K562 (cell line): ENCODE results near the gene PARD3. TPM values are rescaled to one million over a fixed set of nuclear protein-coding genes. Genes with fewer than 3 reads are reported as not detected.

ENCODE experiments used
- ATAC-seq: fragments of 200-7000 bp; cut with Tn5 transposase; 3 replicates; pipeline ENCODE4 v1.9.1; 2020; ENCODE audit warnings: moderate library complexity
- BruUV-seq: library from RNA; stranded (reverse); fragments of 400-500 nt; replicated peaks from 2 replicates; lab custom pipeline; 2021; lab: Mats Ljungman, UMichigan
- CTCF ChIA-PET: fragments of 300-600 bp; formaldehyde crosslinking; extraction: SDS; loops from one replicate; lab custom pipeline; 2021; ENCODE audit warnings: low intra/inter-chr PET ratio; lab: Yijun Ruan, JAX
- POLR2A ChIA-PET: fragments of 300-600, 350-650 bp; sonication (Branson Sonifier 250); formaldehyde crosslinking; extraction: SDS; loops from one replicate; lab custom pipeline; 2021; ENCODE audit warnings: antibody characterized with exemption, inconsistent platforms; lab: Yijun Ruan, JAX
- DNase-seq, 4 experiments: peaks; one replicate each; pipeline versions ENCODE4 v3.0.0 to v3.0.0-alpha.2; 2011 to 2018; ENCODE audit warnings: low spot score in 3 of 4, mixed read lengths in 3 of 4; ENCODE audit errors: extremely low read depth in 1 of 4
- FAIRE-seq: peaks from 2 replicates; lab custom pipeline; 2011; peaks lifted over from hg19 to GRCh38; lab: Jason Lieb, UNC
- H2AFZ ChIP-seq: 2 replicates; pipeline ENCODE4 v1.6.0; 2011; ENCODE audit warnings: low read depth, low read length, control low read depth, inconsistent platforms
- H3K27ac ChIP-seq: fragments of 200-600 bp; 3 replicates; pipeline ENCODE4 v1.8.0; 2011; ENCODE audit warnings: low read depth, mild to moderate bottlenecking, control low read depth, inconsistent platforms, low read length, moderate library complexity, mixed read lengths; ENCODE audit errors: extremely low read depth
- H3K27me3 ChIP-seq, 2 experiments: fragments of 300-600 bp in 1 of 2; 2 replicates in 1 of 2; 3 replicates in 1 of 2; pipeline versions ENCODE4 v1.6.0 to v1.8.0; 2011; ENCODE audit warnings: inconsistent platforms in 2 of 2, low read length in 2 of 2, mild to moderate bottlenecking in 1 of 2, mixed read lengths in 1 of 2, moderate library complexity in 1 of 2; ENCODE audit not compliant: control insufficient read depth in 2 of 2, insufficient read depth in 2 of 2
- H3K36me3 ChIP-seq: fragments of 300-600 bp; 3 replicates; pipeline ENCODE4 v1.8.0; 2011; ENCODE audit warnings: mild to moderate bottlenecking, low read length, inconsistent platforms; ENCODE audit not compliant: control insufficient read depth, insufficient read depth
- H3K4me1 ChIP-seq, 2 experiments: fragments of 200-600 bp in 1 of 2; replicated peaks in 1 of 2; 2 replicates in 1 of 2; 3 replicates in 1 of 2; pipeline versions ENCODE4 v1.5.1 to v1.8.0; 2011; ENCODE audit warnings: inconsistent platforms in 2 of 2, low read length in 2 of 2, mild to moderate bottlenecking in 1 of 2, mixed read lengths in 1 of 2, moderate library complexity in 1 of 2; ENCODE audit not compliant: control insufficient read depth in 2 of 2, insufficient read depth in 2 of 2
- H3K4me2 ChIP-seq: 2 replicates; pipeline ENCODE4 v1.6.1; 2011; ENCODE audit warnings: low read length, control low read depth, inconsistent platforms, mixed read lengths; ENCODE audit not compliant: insufficient read depth
- H3K4me3 ChIP-seq: fragments of 200-600 bp; sonication (generic), shearing (Covaris generic); 2 replicates; pipeline ENCODE4 v1.5.1; 2016; ENCODE audit warnings: control low read depth, inconsistent platforms
- H3K79me2 ChIP-seq: fragments of 200-600 bp; 3 replicates; pipeline ENCODE4 v1.8.0; 2011; ENCODE audit warnings: low read length, inconsistent platforms; ENCODE audit not compliant: control insufficient read depth, insufficient read depth
- H3K9ac ChIP-seq, 2 experiments: 2 replicates each; pipeline versions ENCODE4 v1.6.0 to v1.6.1; 2011; ENCODE audit warnings: low read depth in 2 of 2, low read length in 2 of 2, control low read depth in 1 of 2, inconsistent platforms in 1 of 2, mild to moderate bottlenecking in 1 of 2, mixed read lengths in 1 of 2; ENCODE audit not compliant: insufficient read depth in 1 of 2
- H3K9me1 ChIP-seq: one replicate; pipeline ENCODE4 v1.6.0; 2011; ENCODE audit warnings: inconsistent platforms, mild to moderate bottlenecking, low read length, moderate library complexity; ENCODE audit not compliant: control insufficient read depth, insufficient read depth
- H3K9me3 ChIP-seq: replicated peaks from 2 replicates; pipeline ENCODE4 v1.5.1; 2011; ENCODE audit warnings: low read depth, low read length, inconsistent platforms; ENCODE audit not compliant: control insufficient read depth, insufficient read depth
- H4K20me1 ChIP-seq: replicated peaks from 2 replicates; pipeline ENCODE4 v1.6.1; 2011; ENCODE audit warnings: low read length, inconsistent platforms, mixed read lengths; ENCODE audit not compliant: control insufficient read depth, insufficient read depth
- CBFA2T3 ChIP-seq: fragments of 450-650 bp; IDR thresholded peaks from 2 replicates; pipeline ENCODE4 v1.6.1; 2017
- DPF2 ChIP-seq: fragments of 450-650 bp; IDR thresholded peaks from 2 replicates; pipeline ENCODE4 v1.6.1; 2016
- GATA2 ChIP-seq: sonication (generic); formaldehyde crosslinking; IDR thresholded peaks from 2 replicates; pipeline ENCODE4 v1.4.0; 2020; ENCODE audit warnings: mild to moderate bottlenecking, missing genetic modification reagents
- MTA1 ChIP-seq: fragments of 450-650 bp; IDR thresholded peaks from 2 replicates; pipeline ENCODE4 v1.6.1; 2017; ENCODE audit warnings: borderline replicate concordance
- NCOR1 ChIP-seq: fragments of 450-650 bp; IDR thresholded peaks from 2 replicates; pipeline ENCODE4 v1.6.1; 2016; ENCODE audit warnings: mild to moderate bottlenecking, moderate library complexity
- NFIC ChIP-seq: fragments of 450-650 bp; IDR thresholded peaks from 2 replicates; pipeline ENCODE4 v1.6.1; 2017; ENCODE audit warnings: mild to moderate bottlenecking, inconsistent platforms
- RBM39 ChIP-seq: fragments of 200-400 bp; formaldehyde crosslinking; optimal IDR thresholded peaks from 2 replicates; pipeline ENCODE3; 2018; ENCODE audit warnings: low read depth, low read length
- SMARCA4 ChIP-seq: fragments of 450-650 bp; IDR thresholded peaks from 2 replicates; pipeline ENCODE4 v1.6.1; 2016
- TAL1 ChIP-seq: fragments of 450-650 bp; IDR thresholded peaks from 2 replicates; pipeline ENCODE4 v1.6.1; 2016; ENCODE audit warnings: mild to moderate bottlenecking
- TCF3 ChIP-seq: sonication (generic); formaldehyde crosslinking; IDR thresholded peaks from 2 replicates; pipeline ENCODE4 v1.4.0; 2020; ENCODE audit warnings: mild to moderate bottlenecking, missing genetic modification reagents
- TEAD4 ChIP-seq, 2 experiments: sonication (generic) in 1 of 2; formaldehyde crosslinking in 1 of 2; IDR thresholded peaks; 2 replicates each; pipeline versions ENCODE4 v1.6.1 to v1.8.0; 2012 to 2022; ENCODE audit warnings: borderline replicate concordance in 1 of 2, inconsistent platforms in 1 of 2, low read length in 1 of 2, mild to moderate bottlenecking in 1 of 2, missing genetic modification reagents in 1 of 2
- TRIM24 ChIP-seq, 2 experiments: fragments of 450-650 bp; IDR thresholded peaks; 2 replicates each; pipeline ENCODE4 v1.6.1; 2016
- U2AF1 ChIP-seq: fragments of 200-400 bp; formaldehyde crosslinking; optimal IDR thresholded peaks from 2 replicates; pipeline ENCODE3; 2017; ENCODE audit warnings: mild to moderate bottlenecking, low read depth, low read length, moderate library complexity
- ZBTB33 ChIP-seq: sonication (generic); formaldehyde crosslinking; IDR thresholded peaks from 2 replicates; pipeline ENCODE4 v1.8.1; 2023; ENCODE audit warnings: mild to moderate bottlenecking, missing genetic modification reagents
- ZBTB7A ChIP-seq: IDR thresholded peaks from 2 replicates; pipeline ENCODE4 v1.6.1; 2011; ENCODE audit warnings: low read depth, mild to moderate bottlenecking, low read length, moderate library complexity, borderline replicate concordance; ENCODE audit not compliant: control insufficient read depth
- ZNF316 ChIP-seq: fragments of 450-650 bp; IDR thresholded peaks from 2 replicates; pipeline ENCODE4 v1.6.1; 2016
- WGBS: fragments of 100-300 bp; shearing (Covaris generic); methylation state at CpG from one replicate; pipeline ENCODE4 v1.1.6; 2016; ENCODE audit warnings: low coverage, mixed read lengths; ENCODE audit not compliant: insufficient coverage; ENCODE audit errors: missing lambda C conversion rate; 5-methylcytosine and 5-hydroxymethylcytosine counted together
- in situ Hi-C: fragments of 300-500 bp; cut with MboI; formaldehyde crosslinking; loops from 4 replicates; pipeline ENCODE4 v1.15.0; 2018; ENCODE audit warnings: inconsistent platforms, mixed read lengths
- intact Hi-C: fragments of 100-400 bp; cut with micrococcal nuclease; formaldehyde crosslinking; loops from 2 replicates; pipeline ENCODE4 v1.14.2; 2022
- polyA plus RNA-seq, 8 experiments: library from polyadenylated mRNA; depleted of rRNA in 4 of 8; stranded (reverse) in 5 of 8; unstranded in 3 of 8; fragments of >200 nt; fragmentation: Nextera tagmentation in 2 of 8; fragmentation: Illumina TruSeq in 1 of 8; extraction: Ambion mirVana in 2 of 8; extraction: Trizol in 1 of 8; gene quantifications; 2 replicates each; pipeline versions ENCODE4 v1.2.1 to v1.2.3, GENCODE V29; 2011 to 2014; ENCODE audit warnings: inconsistent platforms in 1 of 8, missing spikeins in 1 of 8
- total RNA-seq, 7 experiments: library from RNA; depleted of rRNA in 6 of 7; stranded (reverse); fragments of >200 nt in 6 of 7; fragmentation: Illumina TruSeq in 2 of 7; extraction: Trizol in 2 of 7; gene quantifications; 2 replicates each; pipeline versions ENCODE4 v1.2.1 to v1.2.3, GENCODE V29; 2011 to 2021; ENCODE audit warnings: low replicate concordance in 1 of 7

The PARD3 gene
- total and polyA plus RNA-seq, 9 of the 15 experiments (the other 6 are each of a cell fraction or from before 2014, with no cell fraction given) = 2.7 to 11.7 (median 7.7) TPM

GRCh38 chr10:34771106-34771505, 44.0 kb downstream of the PARD3 start:
- in situ Hi-C loops = no loop called here
- Histone ChIP-seq H3K27ac (no peak overlapping the region), H3K36me3 (no peaks in the 10 kb centered on the region), H3K27me3 (peaks cover 0 to 6% of the 10 kb centered on the region in 2 experiments; a peak in 2 of 5 replicates), H3K4me3 (no peak overlapping the region), H3K9ac (no peak overlapping the region), H3K4me1 (peaks cover 0 to 3% of the 10 kb centered on the region in 2 experiments; a peak in 3 of 5 replicates), H3K9me1 (no peaks in the 10 kb centered on the region), H3K9me3 (no peaks in the 10 kb centered on the region), H2AFZ (no peak overlapping the region), H3K4me2 (no peak overlapping the region), H4K20me1 (no peaks in the 10 kb centered on the region), H3K79me2 (no peaks in the 10 kb centered on the region)
- DNase-seq (no peak), ATAC-seq (no peak), FAIRE-seq (no peak)
- intact Hi-C loops = no loop called here
- ChIA-PET POLR2A (no interaction called here), CTCF (no interaction called here)
- TF ChIP-seq RBM39 = no peak
- TF ChIP-seq TRIM24 (IDR thresholded peaks at IDR 0.05) = no peak
- BruUV-seq = no TSS peak
- 20% methylated on average over 3 of the region's 3 CpGs for WGBS

- H3K4me3 ChIP-seq = no peak overlapping the region
- no peak overlapping the region for H2AFZ ChIP-seq
- no peak overlapping the region for H3K27ac ChIP-seq
- H4K20me1 ChIP-seq = 0 out of 2 replicates have a peak, but pooled peaks cover 2% of the 10 kb centered on the region
- H3K79me2 ChIP-seq = no peaks in the 10 kb centered on the region
- no TSS peak for BruUV-seq
- ChIA-PET POLR2A (no interaction called here), CTCF (no interaction called here)
- FAIRE-seq (peak; percentile 48), ATAC-seq (peak; percentile 62), DNase-seq (peak in 2 of 4 experiments; percentile 49 to 59)
- H3K27me3 ChIP-seq = peaks cover 0 to 6% of the 10 kb centered on the region in 2 experiments; a peak in 2 of 5 replicates
- no peak overlapping the region for H3K4me2 ChIP-seq
- WGBS = 8% methylated on average over 2 of the region's 2 CpGs
- H3K9me3 ChIP-seq = no peaks in the 10 kb centered on the region
- no peak overlapping the region for H3K9ac ChIP-seq
- intact Hi-C loops (no loop called here), in situ Hi-C loops (no loop called here)
- H3K36me3 ChIP-seq = no peaks in the 10 kb centered on the region
- no peaks in the 10 kb centered on the region for H3K9me1 ChIP-seq
- H3K4me1 ChIP-seq = peaks cover 1 to 3% of the 10 kb centered on the region in 2 experiments; a peak in 4 of 5 replicates
- TF ChIP-seq TRIM24 (IDR thresholded peaks at IDR 0.05) (peak; percentile 57 to 80), NCOR1 (peak; percentile 48), CBFA2T3 (peak; percentile 81), TEAD4 (IDR thresholded peaks at IDR 0.05; ENCODE audit: low read length) (peak; percentile 27), TEAD4 (CRISPR knock-in tag; IDR thresholded peaks at IDR 0.05; ENCODE audit: borderline replicate concordance) (no peak), ZBTB7A (peak; percentile 37; the same call in 1 of the 2 replicates), GATA2 (CRISPR knock-in tag) (peak; percentile 14; the same call in 1 of the 2 replicates), ZNF316 (peak; percentile 77), TCF3 (CRISPR knock-in tag) (peak; percentile 85), SMARCA4 (peak; percentile 30; the same call in 1 of the 2 replicates), DPF2 (peak; percentile 61; the same call in 1 of the 2 replicates), ZBTB33 (CRISPR knock-in tag) (peak; percentile 66; the same call in 1 of the 2 replicates), MTA1 (no peak), NFIC (0 out of 2 replicates have a peak, but pooled peaks have one; percentile 33), TAL1 (peak; percentile 59), U2AF1 (no peak)
Measured at GRCh38 chr10:34769899-34770298, 45.2 kb downstream of the PARD3 start.
